HL-60 (cell line): ENCODE measurements around the gene OR5H1.
"Not testable (repeated sequence)": the region's sequence is repeated elsewhere in the genome, so short reads cannot be mapped to it uniquely, and the experiment has no call there.

Experiments
- GABPA ChIP-seq: IDR thresholded peaks from 2 replicates; pipeline ENCODE4 v1.6.1; 2012; ENCODE audit warnings: low read depth
- POLR2AphosphoS5 ChIP-seq: IDR thresholded peaks from 2 replicates; pipeline ENCODE4 v1.6.1; 2012; ENCODE audit warnings: low read depth
- SPI1 ChIP-seq: IDR thresholded peaks from 2 replicates; pipeline ENCODE4 v1.6.1; 2012; ENCODE audit warnings: low read depth, mild to moderate bottlenecking, borderline replicate concordance
- TF ChIP-seq, protein P1 (sequence below): IDR thresholded peaks from one replicate; pipeline ENCODE4 v1.5.1; 2011; ENCODE audit warnings: low read length, control low read depth, inconsistent platforms; ENCODE audit not compliant: insufficient read depth
- TF ChIP-seq, protein P2 (sequence below): IDR thresholded peaks from 2 replicates; pipeline ENCODE4 v1.6.1; 2012; ENCODE audit warnings: low read depth; ENCODE audit not compliant: insufficient replicate concordance

DNA sequence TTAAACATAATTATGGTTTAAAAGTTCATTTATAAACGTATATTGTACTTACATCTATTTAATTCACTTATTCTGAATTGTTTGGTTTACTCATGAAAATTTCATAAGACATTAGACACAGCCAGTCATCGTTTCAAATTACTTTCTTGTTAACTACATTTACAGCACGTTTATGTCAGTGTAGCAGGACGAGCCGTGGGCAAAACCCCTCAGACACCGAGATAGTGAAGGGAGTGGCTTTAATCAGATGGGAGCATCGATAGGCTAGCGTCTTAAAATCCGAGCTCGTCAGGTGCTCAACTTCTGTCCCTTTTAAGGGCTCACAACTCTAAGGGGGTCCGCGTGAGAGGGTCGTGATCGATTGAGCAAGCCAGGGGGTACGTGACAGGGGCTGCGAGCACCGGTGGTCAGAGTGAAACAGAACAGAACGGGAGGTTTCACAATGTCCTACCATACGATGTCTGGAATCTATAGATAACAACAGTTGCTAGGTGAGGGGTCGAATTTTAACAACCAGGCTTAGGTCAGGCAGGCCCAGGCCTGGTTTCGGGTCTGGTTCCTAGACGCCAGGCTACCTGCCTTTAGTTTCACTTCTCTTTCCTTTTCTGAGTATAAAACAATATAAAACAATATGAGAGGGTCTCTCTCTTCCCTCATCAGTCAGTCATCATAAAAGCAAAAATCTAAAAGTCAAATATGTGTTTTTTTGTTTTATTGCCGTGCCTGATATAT is 7.5 kb downstream of the OR5H1 start:
- TF ChIP-seq, protein P1, sequence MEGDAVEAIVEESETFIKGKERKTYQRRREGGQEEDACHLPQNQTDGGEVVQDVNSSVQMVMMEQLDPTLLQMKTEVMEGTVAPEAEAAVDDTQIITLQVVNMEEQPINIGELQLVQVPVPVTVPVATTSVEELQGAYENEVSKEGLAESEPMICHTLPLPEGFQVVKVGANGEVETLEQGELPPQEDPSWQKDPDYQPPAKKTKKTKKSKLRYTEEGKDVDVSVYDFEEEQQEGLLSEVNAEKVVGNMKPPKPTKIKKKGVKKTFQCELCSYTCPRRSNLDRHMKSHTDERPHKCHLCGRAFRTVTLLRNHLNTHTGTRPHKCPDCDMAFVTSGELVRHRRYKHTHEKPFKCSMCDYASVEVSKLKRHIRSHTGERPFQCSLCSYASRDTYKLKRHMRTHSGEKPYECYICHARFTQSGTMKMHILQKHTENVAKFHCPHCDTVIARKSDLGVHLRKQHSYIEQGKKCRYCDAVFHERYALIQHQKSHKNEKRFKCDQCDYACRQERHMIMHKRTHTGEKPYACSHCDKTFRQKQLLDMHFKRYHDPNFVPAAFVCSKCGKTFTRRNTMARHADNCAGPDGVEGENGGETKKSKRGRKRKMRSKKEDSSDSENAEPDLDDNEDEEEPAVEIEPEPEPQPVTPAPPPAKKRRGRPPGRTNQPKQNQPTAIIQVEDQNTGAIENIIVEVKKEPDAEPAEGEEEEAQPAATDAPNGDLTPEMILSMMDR = not testable (repeated sequence)
- TF ChIP-seq, protein P2, sequence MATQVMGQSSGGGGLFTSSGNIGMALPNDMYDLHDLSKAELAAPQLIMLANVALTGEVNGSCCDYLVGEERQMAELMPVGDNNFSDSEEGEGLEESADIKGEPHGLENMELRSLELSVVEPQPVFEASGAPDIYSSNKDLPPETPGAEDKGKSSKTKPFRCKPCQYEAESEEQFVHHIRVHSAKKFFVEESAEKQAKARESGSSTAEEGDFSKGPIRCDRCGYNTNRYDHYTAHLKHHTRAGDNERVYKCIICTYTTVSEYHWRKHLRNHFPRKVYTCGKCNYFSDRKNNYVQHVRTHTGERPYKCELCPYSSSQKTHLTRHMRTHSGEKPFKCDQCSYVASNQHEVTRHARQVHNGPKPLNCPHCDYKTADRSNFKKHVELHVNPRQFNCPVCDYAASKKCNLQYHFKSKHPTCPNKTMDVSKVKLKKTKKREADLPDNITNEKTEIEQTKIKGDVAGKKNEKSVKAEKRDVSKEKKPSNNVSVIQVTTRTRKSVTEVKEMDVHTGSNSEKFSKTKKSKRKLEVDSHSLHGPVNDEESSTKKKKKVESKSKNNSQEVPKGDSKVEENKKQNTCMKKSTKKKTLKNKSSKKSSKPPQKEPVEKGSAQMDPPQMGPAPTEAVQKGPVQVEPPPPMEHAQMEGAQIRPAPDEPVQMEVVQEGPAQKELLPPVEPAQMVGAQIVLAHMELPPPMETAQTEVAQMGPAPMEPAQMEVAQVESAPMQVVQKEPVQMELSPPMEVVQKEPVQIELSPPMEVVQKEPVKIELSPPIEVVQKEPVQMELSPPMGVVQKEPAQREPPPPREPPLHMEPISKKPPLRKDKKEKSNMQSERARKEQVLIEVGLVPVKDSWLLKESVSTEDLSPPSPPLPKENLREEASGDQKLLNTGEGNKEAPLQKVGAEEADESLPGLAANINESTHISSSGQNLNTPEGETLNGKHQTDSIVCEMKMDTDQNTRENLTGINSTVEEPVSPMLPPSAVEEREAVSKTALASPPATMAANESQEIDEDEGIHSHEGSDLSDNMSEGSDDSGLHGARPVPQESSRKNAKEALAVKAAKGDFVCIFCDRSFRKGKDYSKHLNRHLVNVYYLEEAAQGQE = not testable (repeated sequence)
- TF ChIP-seq SPI1, POLR2AphosphoS5, GABPA: not testable (repeated sequence)
